ENCODE measurements around the gene ZMIZ1. TPM values are rescaled to one million over a fixed set of nuclear protein-coding genes. Genes with fewer than 3 reads are reported as not detected.

ZMIZ1 gene
- total and polyA plus RNA-seq, 7 experiments from 2014 or later: 1.8 to 57.2 (median 14.2) TPM

- ChIA-PET POLR2A (no interaction called here), CTCF (no interaction called here)
- Mint-ChIP-seq H3K4me1 (peaks cover 32 to 65% (median 54%) of the 10 kb centered on the region in 7 donors), H3K4me3 (peak overlapping the region in 3 of 10 donors; percentile 7 to 21 (median 10)), H3K36me3 (peaks cover 0 to 3% (median 0%) of the 10 kb centered on the region in 5 donors), H3K9me3 (no peaks in the 10 kb centered on the region), H3K27me3 (peaks cover 0 to 2% (median 0%) of the 10 kb centered on the region in 5 donors), H3K27ac (peak overlapping the region in 3 of 9 donors; percentile 23 to 78 (median 26))
- ATAC-seq: no peak
- DNase-seq: no peak
- Histone ChIP-seq H3K27me3 (ENCODE audit: control insufficient read depth in 2 of 2, insufficient read depth in 2 of 2, low read length in 2 of 2) (no peaks in the 10 kb centered on the region), H3K9me3 (ENCODE audit: control insufficient read depth in 2 of 3, low read length in 3 of 3) (no peaks in the 10 kb centered on the region), H3K4me3 (ENCODE audit: low read length) (no peak overlapping the region), H3K36me3 (ENCODE audit: control insufficient read depth in 2 of 3, insufficient read depth in 3 of 3, low read length in 3 of 3) (no peaks in the 10 kb centered on the region), H3K27ac (ENCODE audit: low read depth, low read length) (no peak overlapping the region), H3K4me1 (ENCODE audit: control insufficient read depth in 2 of 2, insufficient read depth in 2 of 2, low read length in 2 of 2) (peaks cover 0 to 16% of the 10 kb centered on the region in 2 donors)
- intact Hi-C loops (cut with micrococcal nuclease): no loop called here
These were observed 14.1 kb downstream of the ZMIZ1 start for GRCh38 chr10:79082631-79083596.

- no peaks in the 10 kb centered on the region for H3K36me3 ChIP-seq (ENCODE audit: control insufficient read depth in 2 of 3, insufficient read depth in 3 of 3, low read length in 3 of 3)
- peaks cover 0 to 3% (median 0%) of the 10 kb centered on the region in 5 donors for H3K36me3 Mint-ChIP-seq
- H3K27ac Mint-ChIP-seq: peak overlapping the region in 5 of 9 donors; percentile 6 to 87 (median 25)
- H3K27me3 Mint-ChIP-seq: no peaks in the 10 kb centered on the region
- H3K27me3 ChIP-seq (ENCODE audit: control insufficient read depth in 2 of 2, insufficient read depth in 2 of 2, low read length in 2 of 2): no peaks in the 10 kb centered on the region
- no peaks in the 10 kb centered on the region for H3K9me3 ChIP-seq (ENCODE audit: control insufficient read depth in 2 of 3, low read length in 3 of 3)
- peaks cover 0 to 16% of the 10 kb centered on the region in 2 donors for H3K4me1 ChIP-seq (ENCODE audit: control insufficient read depth in 2 of 2, insufficient read depth in 2 of 2, low read length in 2 of 2)
- peaks cover 29 to 57% (median 45%) of the 10 kb centered on the region in 7 donors for H3K4me1 Mint-ChIP-seq
- no peaks in the 10 kb centered on the region for H3K9me3 Mint-ChIP-seq
- DNase-seq (peak in 1 of 9 donors; percentile 23), ATAC-seq (peak; percentile 73)
- H3K27ac ChIP-seq (ENCODE audit: low read depth, low read length): no peak overlapping the region
- H3K4me3 Mint-ChIP-seq: peak overlapping the region in 7 of 10 donors; percentile 2 to 63 (median 17)
- POLR2A ChIA-PET: no interaction called here
- intact Hi-C loops (cut with micrococcal nuclease): no loop called here
- CTCF ChIA-PET: no interaction called here
- H3K4me3 ChIP-seq (ENCODE audit: low read length): no peak overlapping the region
These were observed 15.5 kb downstream of the ZMIZ1 start for GRCh38 chr10:79084012-79084971.

GRCh38 chr10:79084972-79085597 lies 16.3 kb downstream of the ZMIZ1 start:
- peak overlapping the region in 1 of 9 donors; percentile 28 for H3K27ac Mint-ChIP-seq
- H3K27me3 Mint-ChIP-seq: no peaks in the 10 kb centered on the region
- no peaks in the 10 kb centered on the region for H3K9me3 ChIP-seq (ENCODE audit: control insufficient read depth in 2 of 3, low read length in 3 of 3)
- no peaks in the 10 kb centered on the region for H3K36me3 ChIP-seq (ENCODE audit: control insufficient read depth in 2 of 3, insufficient read depth in 3 of 3, low read length in 3 of 3)
- H3K27ac ChIP-seq (ENCODE audit: low read depth, low read length): no peak overlapping the region
- ChIA-PET CTCF (no interaction called here), POLR2A (no interaction called here)
- peaks cover 0 to 3% (median 0%) of the 10 kb centered on the region in 5 donors for H3K36me3 Mint-ChIP-seq
- peaks cover 33 to 61% (median 46%) of the 10 kb centered on the region in 7 donors for H3K4me1 Mint-ChIP-seq
- intact Hi-C loops (cut with micrococcal nuclease): no loop called here
- H3K9me3 Mint-ChIP-seq: no peaks in the 10 kb centered on the region
- H3K27me3 ChIP-seq (ENCODE audit: control insufficient read depth in 2 of 2, insufficient read depth in 2 of 2, low read length in 2 of 2): no peaks in the 10 kb centered on the region
- H3K4me3 ChIP-seq (ENCODE audit: low read length): no peak overlapping the region
- DNase-seq: no peak
- H3K4me3 Mint-ChIP-seq: no peak overlapping the region
- no peak for ATAC-seq
- H3K4me1 ChIP-seq (ENCODE audit: control insufficient read depth in 2 of 2, insufficient read depth in 2 of 2, low read length in 2 of 2): peaks cover 0 to 16% of the 10 kb centered on the region in 2 donors

GRCh38 chr10:79086822-79087221 lies 18.1 kb downstream of the ZMIZ1 start:
- H3K9me3 Mint-ChIP-seq: no peaks in the 10 kb centered on the region
- no peak overlapping the region for H3K27ac ChIP-seq (ENCODE audit: low read depth, low read length)
- H3K27ac Mint-ChIP-seq: peak overlapping the region in 2 of 9 donors; percentile 32 to 37
- intact Hi-C loops (cut with micrococcal nuclease): no loop called here
- ATAC-seq: no peak
- no peaks in the 10 kb centered on the region for H3K9me3 ChIP-seq (ENCODE audit: control insufficient read depth in 2 of 3, low read length in 3 of 3)
- CTCF ChIA-PET: no interaction called here
- H3K27me3 ChIP-seq (ENCODE audit: control insufficient read depth in 2 of 2, insufficient read depth in 2 of 2, low read length in 2 of 2): no peaks in the 10 kb centered on the region
- no peaks in the 10 kb centered on the region for H3K27me3 Mint-ChIP-seq
- no peak for DNase-seq
- no peak overlapping the region for H3K4me3 ChIP-seq (ENCODE audit: low read length)
- H3K4me3 Mint-ChIP-seq: no peak overlapping the region
- POLR2A ChIA-PET: no interaction called here
- peaks cover 44 to 70% (median 53%) of the 10 kb centered on the region in 7 donors for H3K4me1 Mint-ChIP-seq
- peaks cover 0 to 16% of the 10 kb centered on the region in 2 donors for H3K4me1 ChIP-seq (ENCODE audit: control insufficient read depth in 2 of 2, insufficient read depth in 2 of 2, low read length in 2 of 2)
- H3K36me3 Mint-ChIP-seq: no peaks in the 10 kb centered on the region
- no peaks in the 10 kb centered on the region for H3K36me3 ChIP-seq (ENCODE audit: control insufficient read depth in 2 of 3, insufficient read depth in 3 of 3, low read length in 3 of 3)

DNA sequence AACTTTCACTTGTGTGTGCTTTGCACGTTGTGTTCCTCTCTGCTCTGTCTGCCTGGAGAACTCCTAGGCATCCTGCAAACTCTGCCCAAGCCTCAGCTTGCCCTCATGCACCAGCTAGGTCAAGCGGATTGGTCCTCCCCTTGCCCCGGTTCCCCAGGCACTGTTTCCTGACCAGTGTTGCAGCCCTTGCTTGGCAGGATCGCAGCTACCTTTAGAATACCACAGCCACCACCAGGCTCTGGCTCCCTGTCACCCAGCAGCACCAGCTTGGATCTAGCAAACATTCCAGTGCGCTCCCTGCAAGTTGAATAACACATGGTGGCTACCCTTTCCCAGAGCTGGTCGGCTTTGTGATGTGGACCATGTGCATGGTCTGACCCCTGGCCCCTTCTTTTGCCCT lies 19.0 kb downstream of the ZMIZ1 start:
- Mint-ChIP-seq H3K9me3 (no peaks in the 10 kb centered on the region), H3K36me3 (no peaks in the 10 kb centered on the region), H3K4me3 (no peak overlapping the region), H3K27me3 (no peaks in the 10 kb centered on the region), H3K4me1 (peaks cover 50 to 76% (median 61%) of the 10 kb centered on the region in 7 donors), H3K27ac (no peak overlapping the region)
- H3K27me3 ChIP-seq (ENCODE audit: control insufficient read depth in 2 of 2, insufficient read depth in 2 of 2, low read length in 2 of 2): no peaks in the 10 kb centered on the region
- no peak for ATAC-seq
- no peaks in the 10 kb centered on the region for H3K36me3 ChIP-seq (ENCODE audit: control insufficient read depth in 2 of 3, insufficient read depth in 3 of 3, low read length in 3 of 3)
- ChIA-PET POLR2A (no interaction called here), CTCF (interaction anchor here (0.6 kb wide), 1 partner anchor 827 kb away, joined by 3 read pairs; no protein-coding TSS in a partner anchor)
- no peak overlapping the region for H3K4me3 ChIP-seq (ENCODE audit: low read length)
- DNase-seq: no peak
- H3K9me3 ChIP-seq (ENCODE audit: control insufficient read depth in 2 of 3, low read length in 3 of 3): no peaks in the 10 kb centered on the region
- no peak overlapping the region for H3K27ac ChIP-seq (ENCODE audit: low read depth, low read length)
- intact Hi-C loops (cut with micrococcal nuclease): no loop called here
- peaks cover 0 to 16% of the 10 kb centered on the region in 2 donors for H3K4me1 ChIP-seq (ENCODE audit: control insufficient read depth in 2 of 2, insufficient read depth in 2 of 2, low read length in 2 of 2)

- DNase-seq (no peak), ATAC-seq (no peak)
- H3K4me3 Mint-ChIP-seq: no peak overlapping the region
- Histone ChIP-seq H3K27me3 (ENCODE audit: control insufficient read depth in 2 of 2, insufficient read depth in 2 of 2, low read length in 2 of 2) (no peaks in the 10 kb centered on the region), H3K4me1 (ENCODE audit: control insufficient read depth in 2 of 2, insufficient read depth in 2 of 2, low read length in 2 of 2) (peaks cover 0 to 14% of the 10 kb centered on the region in 2 donors), H3K4me3 (ENCODE audit: low read length) (no peak overlapping the region), H3K36me3 (ENCODE audit: control insufficient read depth in 2 of 3, insufficient read depth in 3 of 3, low read length in 3 of 3) (no peaks in the 10 kb centered on the region), H3K27ac (ENCODE audit: low read depth, low read length) (no peak overlapping the region), H3K9me3 (ENCODE audit: control insufficient read depth in 2 of 3, low read length in 3 of 3) (no peaks in the 10 kb centered on the region)
- intact Hi-C loops (cut with micrococcal nuclease): no loop called here
- ChIA-PET CTCF (no interaction called here), POLR2A (no interaction called here)
- no peak overlapping the region for H3K27ac Mint-ChIP-seq
- H3K9me3 Mint-ChIP-seq: no peaks in the 10 kb centered on the region
- peaks cover 47 to 74% (median 60%) of the 10 kb centered on the region in 7 donors for H3K4me1 Mint-ChIP-seq
- H3K27me3 Mint-ChIP-seq: no peaks in the 10 kb centered on the region
- H3K36me3 Mint-ChIP-seq: no peaks in the 10 kb centered on the region
These were observed 19.4 kb downstream of the ZMIZ1 start for GRCh38 chr10:79088176-79088575.
